Natural killer cell (primary cell): ENCODE results near the gene KCNJ6. TPM values are rescaled to one million over a fixed set of nuclear protein-coding genes. Genes with fewer than 3 reads are reported as not detected.
"Not testable (repeated sequence)": the region's sequence is repeated elsewhere in the genome, so short reads cannot be mapped to it uniquely, and the experiment has no call there.

Experiments
- ATAC-seq, 3 donors: fragments of 150-1000 bp in 2 of 3; fragments of 200-7000 bp in 1 of 3; cut with Tn5 transposase; 1 replicate in 1 of 3; 2 replicates in 2 of 3; pipeline ENCODE4 v1.10.0; 2021; ENCODE audit warnings: mild to moderate bottlenecking in 2 of 3, moderate library complexity in 2 of 3
- DNase-seq, 2 donors: peaks; one replicate each; pipeline versions ENCODE4 v3.0.0 to v3.0.0-alpha.2; 2013 to 2021; ENCODE audit warnings: mixed read lengths in 1 of 2
- H3K27ac ChIP-seq: one replicate; pipeline ENCODE4 v1.5.1; 2013; ENCODE audit warnings: mild to moderate bottlenecking, low read length
- H3K27me3 ChIP-seq: one replicate; pipeline ENCODE4 v1.6.1; 2013; ENCODE audit warnings: low read length; ENCODE audit not compliant: control insufficient read depth, insufficient read depth
- H3K36me3 ChIP-seq: one replicate; pipeline ENCODE4 v1.6.1; 2013; ENCODE audit warnings: low read length; ENCODE audit not compliant: control insufficient read depth, insufficient read depth
- H3K4me1 ChIP-seq: one replicate; pipeline ENCODE4 v1.6.1; 2013; ENCODE audit warnings: low read length; ENCODE audit not compliant: control insufficient read depth, insufficient read depth
- H3K4me3 ChIP-seq: one replicate; pipeline ENCODE4 v1.5.1; 2013; ENCODE audit warnings: low read length
- H3K9me3 ChIP-seq: one replicate; pipeline ENCODE4 v1.6.1; 2013; ENCODE audit warnings: low read length; ENCODE audit not compliant: control insufficient read depth, insufficient read depth
- H3K27ac Mint-ChIP-seq, 2 donors: one replicate each; pipeline ENCODE4 v1.8.0; 2022; ENCODE audit warnings: mild to moderate bottlenecking in 2 of 2, mixed read lengths in 2 of 2, moderate library complexity in 1 of 2
- H3K27me3 Mint-ChIP-seq, 2 donors: one replicate each; pipeline ENCODE4 v1.8.0; 2022; ENCODE audit warnings: low read depth in 2 of 2, mixed read lengths in 2 of 2
- H3K36me3 Mint-ChIP-seq: one replicate; pipeline ENCODE4 v1.8.0; 2022; ENCODE audit warnings: mixed read lengths
- H3K4me1 Mint-ChIP-seq, 2 donors: one replicate each; pipeline ENCODE4 v1.8.0; 2022; ENCODE audit warnings: mixed read lengths in 2 of 2
- H3K4me3 Mint-ChIP-seq: one replicate; pipeline ENCODE4 v1.8.0; 2022; ENCODE audit warnings: mild to moderate bottlenecking, moderate library complexity, mixed read lengths
- H3K9me3 Mint-ChIP-seq, 2 donors: one replicate each; pipeline ENCODE4 v1.8.0; 2022; ENCODE audit warnings: mixed read lengths in 2 of 2
- WGBS: methylation state at CpG from one replicate; pipeline ENCODE4 v1.1.7; 2013; ENCODE audit warnings: missing lambda C conversion rate; ENCODE audit not compliant: insufficient coverage; 5-methylcytosine and 5-hydroxymethylcytosine counted together
- intact Hi-C: fragments of 100-400 bp; cut with micrococcal nuclease; formaldehyde crosslinking; loops from one replicate; pipeline ENCODE4 v1.14.2; 2022
- total RNA-seq, 4 donors: library from RNA; stranded (reverse); fragments of 120-200 nt in 1 of 4; gene quantifications; one replicate each; pipeline versions ENCODE4 v1.2.3 to v1.2.4, GENCODE V29; 2013 to 2022
- TF ChIP-seq, protein P1 (sequence below): fragments of 200-600 bp; IDR thresholded peaks from one replicate; pipeline ENCODE4 v1.8.0; 2022; ENCODE audit warnings: antibody characterized with exemption

Gene KCNJ6
- total RNA-seq, 3 donors from 2014 or later (not counting 1 experiment from before 2014, with no cell fraction given) = not detected

DNA sequence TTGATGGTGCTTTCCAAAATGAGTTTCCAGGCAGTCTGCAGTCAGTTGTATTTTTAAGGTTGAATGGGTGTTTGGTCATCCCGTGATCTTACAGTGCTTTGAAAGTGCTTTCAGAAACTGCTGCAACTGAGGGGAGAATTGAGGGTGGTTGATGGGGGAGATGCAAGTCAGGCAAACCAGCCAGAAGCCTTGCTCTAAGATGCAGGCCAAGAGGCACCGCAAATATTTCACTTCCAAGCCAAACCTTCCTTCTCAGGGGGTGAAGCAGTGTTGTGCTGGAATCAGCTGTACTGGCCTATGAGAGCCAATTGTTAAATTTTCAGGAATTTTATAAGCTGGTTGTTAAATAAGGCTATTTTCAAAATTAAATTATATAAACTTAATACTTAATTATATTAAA, 151.6 kb downstream of the KCNJ6 start:
- no peak overlapping the region for H3K27ac ChIP-seq
- H3K36me3 Mint-ChIP-seq = no peaks in the 10 kb centered on the region
- intact Hi-C loops = no loop called here
- no peaks in the 10 kb centered on the region for H3K9me3 ChIP-seq
- H3K4me3 Mint-ChIP-seq = no peak overlapping the region
- WGBS = 86% methylated on average over 1 of the region's 2 CpGs
- DNase-seq (no peak), ATAC-seq (no peak)
- H3K27me3 ChIP-seq = no peaks in the 10 kb centered on the region
- H3K27me3 Mint-ChIP-seq = peaks cover 8 to 10% of the 10 kb centered on the region in 2 donors
- H3K4me1 Mint-ChIP-seq = no peaks in the 10 kb centered on the region
- H3K4me1 ChIP-seq = no peaks in the 10 kb centered on the region
- H3K27ac Mint-ChIP-seq = no peak overlapping the region
- no peaks in the 10 kb centered on the region for H3K36me3 ChIP-seq
- no peaks in the 10 kb centered on the region for H3K9me3 Mint-ChIP-seq
- TF ChIP-seq, protein P1, sequence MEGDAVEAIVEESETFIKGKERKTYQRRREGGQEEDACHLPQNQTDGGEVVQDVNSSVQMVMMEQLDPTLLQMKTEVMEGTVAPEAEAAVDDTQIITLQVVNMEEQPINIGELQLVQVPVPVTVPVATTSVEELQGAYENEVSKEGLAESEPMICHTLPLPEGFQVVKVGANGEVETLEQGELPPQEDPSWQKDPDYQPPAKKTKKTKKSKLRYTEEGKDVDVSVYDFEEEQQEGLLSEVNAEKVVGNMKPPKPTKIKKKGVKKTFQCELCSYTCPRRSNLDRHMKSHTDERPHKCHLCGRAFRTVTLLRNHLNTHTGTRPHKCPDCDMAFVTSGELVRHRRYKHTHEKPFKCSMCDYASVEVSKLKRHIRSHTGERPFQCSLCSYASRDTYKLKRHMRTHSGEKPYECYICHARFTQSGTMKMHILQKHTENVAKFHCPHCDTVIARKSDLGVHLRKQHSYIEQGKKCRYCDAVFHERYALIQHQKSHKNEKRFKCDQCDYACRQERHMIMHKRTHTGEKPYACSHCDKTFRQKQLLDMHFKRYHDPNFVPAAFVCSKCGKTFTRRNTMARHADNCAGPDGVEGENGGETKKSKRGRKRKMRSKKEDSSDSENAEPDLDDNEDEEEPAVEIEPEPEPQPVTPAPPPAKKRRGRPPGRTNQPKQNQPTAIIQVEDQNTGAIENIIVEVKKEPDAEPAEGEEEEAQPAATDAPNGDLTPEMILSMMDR = no peak
- H3K4me3 ChIP-seq = no peak overlapping the region

DNA sequence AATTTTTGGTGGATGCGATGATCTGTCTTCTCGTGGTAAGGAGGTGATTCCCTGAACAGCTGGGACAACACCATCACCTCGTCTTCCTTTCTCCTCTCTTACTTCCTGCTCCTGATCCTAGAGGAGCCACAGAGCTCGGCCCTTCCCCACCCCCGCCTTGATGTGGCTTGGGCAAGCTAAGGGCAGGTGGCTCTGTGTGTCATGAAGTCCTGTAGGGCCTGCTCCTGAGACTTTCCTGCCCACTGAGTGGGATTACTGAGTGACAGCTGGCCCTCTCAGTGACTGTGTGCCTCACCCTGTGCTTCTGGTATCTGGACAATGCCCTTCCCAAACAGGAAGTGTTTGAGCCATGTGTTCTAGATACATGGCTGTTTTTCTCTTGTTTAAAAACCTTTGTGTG, 153.0 kb downstream of the KCNJ6 start:
- intact Hi-C loops = no loop called here
- no peaks in the 10 kb centered on the region for H3K36me3 ChIP-seq
- Mint-ChIP-seq H3K9me3 (no peaks in the 10 kb centered on the region), H3K36me3 (no peaks in the 10 kb centered on the region), H3K27me3 (peaks cover 3 to 6% of the 10 kb centered on the region in 2 donors), H3K27ac (no peak overlapping the region), H3K4me3 (no peak overlapping the region), H3K4me1 (no peaks in the 10 kb centered on the region)
- H3K4me1 ChIP-seq = no peaks in the 10 kb centered on the region
- 61% methylated on average over 5 of the region's 5 CpGs for WGBS
- no peak overlapping the region for H3K4me3 ChIP-seq
- no peak for ATAC-seq
- H3K9me3 ChIP-seq = no peaks in the 10 kb centered on the region
- H3K27ac ChIP-seq = no peak overlapping the region
- DNase-seq = no peak
- no peaks in the 10 kb centered on the region for H3K27me3 ChIP-seq
- TF ChIP-seq, protein P1 = no peak

DNA sequence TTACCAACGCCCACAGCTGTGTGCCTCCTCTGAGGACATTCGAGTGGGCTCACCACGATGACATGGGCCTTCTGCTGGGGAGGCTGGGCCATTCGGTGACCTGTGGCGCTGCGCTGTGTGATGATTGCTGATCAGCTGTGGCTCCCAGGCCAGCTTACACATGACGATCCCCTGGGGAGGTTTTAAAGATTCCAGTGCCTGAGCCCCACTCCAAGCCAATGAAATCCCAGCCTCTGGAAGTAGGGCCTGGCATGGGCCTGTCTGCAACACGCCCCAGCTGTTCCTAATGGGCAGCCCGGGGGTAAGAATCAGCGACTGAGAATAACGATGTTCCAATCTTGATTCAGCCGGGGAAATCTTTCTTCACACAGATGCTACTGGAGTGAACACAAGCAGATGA, 153.7 kb downstream of the KCNJ6 start:
- ATAC-seq = no peak

DNA sequence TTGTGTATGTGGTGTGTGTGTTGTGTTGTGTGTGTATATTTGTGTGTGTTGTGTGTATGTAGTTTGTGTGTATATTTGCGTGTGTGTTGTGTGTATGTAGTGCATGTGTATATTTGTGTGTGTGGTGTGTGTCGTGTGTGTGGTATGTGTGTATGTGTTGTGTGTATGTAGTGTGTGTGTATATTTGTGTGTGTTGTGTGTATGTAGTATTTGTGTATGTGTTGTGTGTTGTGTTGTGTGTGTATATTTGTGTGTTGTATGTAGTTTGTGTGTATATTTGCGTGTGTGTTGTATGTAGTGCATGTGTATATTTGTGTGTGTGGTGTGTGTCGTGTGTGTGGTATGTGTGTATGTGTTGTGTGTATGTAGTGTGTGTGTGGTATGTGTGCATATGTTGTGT, 154.9 kb downstream of the KCNJ6 start:
- H3K27ac ChIP-seq, intact Hi-C loops, H3K4me3 Mint-ChIP-seq, H3K4me3 ChIP-seq, H3K9me3 Mint-ChIP-seq, H3K27ac Mint-ChIP-seq, H3K27me3 ChIP-seq, H3K36me3 ChIP-seq, H3K27me3 Mint-ChIP-seq, DNase-seq, H3K4me1 ChIP-seq, H3K4me1 Mint-ChIP-seq, H3K9me3 ChIP-seq, H3K36me3 Mint-ChIP-seq, ATAC-seq: not testable (repeated sequence)
- 93% methylated on average over 4 of the region's 4 CpGs for WGBS

More for the DNA sequence above, 153.7 kb downstream of the KCNJ6 start:
- Histone ChIP-seq H3K9me3 (no peaks in the 10 kb centered on the region), H3K36me3 (no peaks in the 10 kb centered on the region), H3K27me3 (no peaks in the 10 kb centered on the region), H3K4me1 (no peaks in the 10 kb centered on the region), H3K27ac (no peak overlapping the region), H3K4me3 (no peak overlapping the region)
- no peak for DNase-seq
- Mint-ChIP-seq H3K4me3 (no peak overlapping the region), H3K36me3 (no peaks in the 10 kb centered on the region), H3K27ac (no peak overlapping the region), H3K27me3 (peaks cover 0 to 6% of the 10 kb centered on the region in 2 donors), H3K4me1 (no peaks in the 10 kb centered on the region), H3K9me3 (no peaks in the 10 kb centered on the region)
- WGBS = 79% methylated on average over 12 of the region's 12 CpGs
- TF ChIP-seq, protein P1 = no peak
- intact Hi-C loops = no loop called here
